A549 (cell line): ENCODE results near the gene AKAP5. TPM values are rescaled to one million over a fixed set of nuclear protein-coding genes. Genes with fewer than 3 reads are reported as not detected.

Source experiments
- ATAC-seq, 2 experiments: fragments of 200-7000 bp in 1 of 2; fragments of >200 bp in 1 of 2; cut with Nextera tagmentation in 1 of 2; cut with Tn5 transposase in 1 of 2; 3 replicates each; pipeline versions ENCODE4 v1.8.0 to v1.9.1; 2018 to 2020; ENCODE audit warnings: mild to moderate bottlenecking in 1 of 2, moderate library complexity in 1 of 2
- CTCF ChIA-PET: fragments of 300-600 bp; sonication (Branson Sonifier 250); formaldehyde crosslinking; extraction: SDS; loops from one replicate; lab custom pipeline; 2021; ENCODE audit warnings: antibody characterized with exemption, inconsistent platforms; lab: Yijun Ruan, JAX
- POLR2A ChIA-PET: fragments of 350-600 bp; formaldehyde crosslinking; extraction: SDS; loops from one replicate; lab custom pipeline; 2021; ENCODE audit warnings: antibody characterized with exemption, inconsistent platforms; lab: Yijun Ruan, JAX
- DNase-seq, 2 experiments: peaks; one replicate each; pipeline versions ENCODE4 v3.0.0 to v3.0.0-alpha.2; 2011 to 2016; ENCODE audit warnings: low read depth in 1 of 2, low spot score in 1 of 2
- FAIRE-seq: peaks from 2 replicates; lab custom pipeline; 2011; peaks lifted over from hg19 to GRCh38; lab: Jason Lieb, UNC
- H3K27ac ChIP-seq, 2 experiments: fragments of >200 bp; sonication (Bioruptor Twin); formaldehyde crosslinking; 3 replicates each; pipeline ENCODE4 v1.5.1; 2016 to 2017
- H3K4me1 ChIP-seq: fragments of >200 bp; sonication (Bioruptor Twin); formaldehyde crosslinking; 3 replicates; pipeline ENCODE4 v1.6.1; 2016
- H3K4me2 ChIP-seq: fragments of >200 bp; sonication (Bioruptor Twin); formaldehyde crosslinking; 3 replicates; pipeline ENCODE4 v1.6.1; 2016
- H3K4me3 ChIP-seq: fragments of >200 bp; sonication (Bioruptor Twin); formaldehyde crosslinking; 3 replicates; pipeline ENCODE4 v1.5.1; 2016
- H3K9me3 ChIP-seq: fragments of >200 bp; sonication (Bioruptor Twin); formaldehyde crosslinking; 3 replicates; pipeline ENCODE4 v1.6.1; 2016
- BHLHE40 ChIP-seq: IDR thresholded peaks from 2 replicates; pipeline ENCODE4 v1.6.1; 2012; ENCODE audit warnings: low read depth, low read length, inconsistent platforms
- CBX2 ChIP-seq: fragments of 200-600 bp; sonication (generic); IDR thresholded peaks from 2 replicates; pipeline ENCODE4 v1.6.1; 2016; ENCODE audit warnings: low read depth, mild to moderate bottlenecking, borderline replicate concordance
- CBX8 ChIP-seq: fragments of 200-600 bp; sonication (generic); IDR thresholded peaks from 2 replicates; pipeline ENCODE4 v1.6.1; 2016
- CEBPB ChIP-seq, 2 experiments: fragments of >200 bp in 1 of 2; sonication (Bioruptor Twin) in 1 of 2; formaldehyde crosslinking in 1 of 2; IDR thresholded peaks; 2 replicates each; pipeline ENCODE4 v1.6.1; 2012 to 2016
- CHD4 ChIP-seq: fragments of 200-600 bp; sonication (generic); IDR thresholded peaks from 2 replicates; pipeline ENCODE4 v1.6.1; 2016; ENCODE audit warnings: antibody characterized with exemption, mild to moderate bottlenecking, borderline replicate concordance
- E2F6 ChIP-seq: IDR thresholded peaks from 2 replicates; pipeline ENCODE4 v1.6.1; 2012; ENCODE audit warnings: low read depth, borderline replicate concordance
- EHF ChIP-seq: fragments of 250-450 bp; sonication (Bioruptor Pico); IDR thresholded peaks from 2 replicates; pipeline ENCODE4 v1.5.0; 2020; ENCODE audit warnings: mild to moderate bottlenecking
- EHMT2 ChIP-seq: fragments of 200-600 bp; sonication (generic); IDR thresholded peaks from 2 replicates; pipeline ENCODE4 v1.6.1; 2016; ENCODE audit warnings: antibody characterized with exemption, low read depth, mild to moderate bottlenecking, moderate library complexity
- EP300 ChIP-seq, 2 experiments: fragments of >200 bp; sonication (Bioruptor Twin); formaldehyde crosslinking; IDR thresholded peaks; 2 replicates in 1 of 2; 3 replicates in 1 of 2; pipeline ENCODE4 v1.6.1; 2016 to 2017
- FOXS1 ChIP-seq: fragments of 250-450 bp; sonication (Bioruptor Pico); IDR thresholded peaks from 2 replicates; pipeline ENCODE4 v1.5.0; 2020; ENCODE audit warnings: mild to moderate bottlenecking, moderate library complexity
- GATA3 ChIP-seq: IDR thresholded peaks from 2 replicates; pipeline ENCODE4 v1.6.1; 2012; ENCODE audit warnings: borderline replicate concordance
- HOXA7 ChIP-seq: fragments of 250-450 bp; sonication (Bioruptor Pico); IDR thresholded peaks from 2 replicates; pipeline ENCODE4 v1.5.0; 2020; ENCODE audit warnings: mild to moderate bottlenecking, moderate library complexity
- KDM1A ChIP-seq: fragments of 200-600 bp; sonication (generic); IDR thresholded peaks from 2 replicates; pipeline ENCODE4 v1.6.1; 2016; ENCODE audit warnings: low read depth, mild to moderate bottlenecking
- MAZ ChIP-seq: fragments of 150-350 bp; IDR thresholded peaks from 2 replicates; pipeline ENCODE4 v1.6.1; 2014; ENCODE audit warnings: antibody characterized with exemption, low read depth, low read length, borderline replicate concordance
- NPAS2 ChIP-seq: fragments of 250-450 bp; sonication (Bioruptor Pico); IDR thresholded peaks from 2 replicates; pipeline ENCODE4 v1.8.0; 2022; ENCODE audit warnings: mild to moderate bottlenecking, moderate library complexity, borderline replicate concordance
- NR3C1 ChIP-seq: fragments of >200 bp; sonication (Bioruptor Twin); formaldehyde crosslinking; IDR thresholded peaks from 3 replicates; pipeline ENCODE4 v1.6.1; 2017
- PHF8 ChIP-seq: fragments of 200-600 bp; sonication (generic); IDR thresholded peaks from 2 replicates; pipeline ENCODE4 v1.6.1; 2016; ENCODE audit warnings: low read depth, mild to moderate bottlenecking, antibody characterized with exemption, moderate library complexity, borderline replicate concordance
- POLR2AphosphoS2 ChIP-seq: conservative IDR thresholded peaks from 2 replicates; pipeline ENCODE4 v1.6.1; 2012; ENCODE audit warnings: low read length, improper control_type of control experiment, inconsistent platforms
- RCOR1 ChIP-seq: fragments of 150-350 bp; IDR thresholded peaks from 2 replicates; pipeline ENCODE4 v1.6.1; 2014; ENCODE audit warnings: antibody characterized with exemption, low read length, low read depth
- RFX5 ChIP-seq: fragments of 450-650 bp; IDR thresholded peaks from 2 replicates; pipeline ENCODE4 v1.7.1; 2014; ENCODE audit warnings: antibody characterized with exemption, mild to moderate bottlenecking, moderate library complexity
- RNF2 ChIP-seq: fragments of 200-600 bp; sonication (generic); IDR thresholded peaks from 2 replicates; pipeline ENCODE4 v1.6.1; 2016; ENCODE audit warnings: low read depth, mild to moderate bottlenecking, antibody characterized with exemption, moderate library complexity, borderline replicate concordance
- TFCP2L1 ChIP-seq: fragments of 250-450 bp; sonication (Bioruptor Pico); IDR thresholded peaks from 2 replicates; pipeline ENCODE4 v1.5.0; 2021; ENCODE audit warnings: mild to moderate bottlenecking
- TP53 ChIP-seq: fragments of 250-450 bp; sonication (Bioruptor Pico); IDR thresholded peaks from 2 replicates; pipeline ENCODE4 v1.5.0; 2021; ENCODE audit warnings: mild to moderate bottlenecking, moderate library complexity
- USF2 ChIP-seq: fragments of 450-650 bp; IDR thresholded peaks from 2 replicates; pipeline ENCODE4 v1.6.1; 2014; ENCODE audit warnings: antibody characterized with exemption
- ZNF302 ChIP-seq: fragments of 250-450 bp; sonication (Bioruptor Pico); IDR thresholded peaks from 2 replicates; pipeline ENCODE4 v1.9.0; 2021; ENCODE audit warnings: inconsistent platforms, mild to moderate bottlenecking, moderate library complexity
- WGBS: methylation state at CpG from one replicate; pipeline ENCODE4 v1.1.6; 2017; ENCODE audit errors: missing lambda C conversion rate; 5-methylcytosine and 5-hydroxymethylcytosine counted together
- polyA plus RNA-seq, 4 experiments: library from polyadenylated mRNA; depleted of rRNA in 3 of 4; stranded (reverse); fragments of >200 nt; fragmentation: RNase III in 1 of 4; extraction: RNeasy Plus Mini Kit Qiagen cat#74134 plus additional on column Dnase treatment in 1 of 4; gene quantifications; 2 replicates in 3 of 4; 3 replicates in 1 of 4; pipeline ENCODE4 v1.2.3, GENCODE V29; 2011 to 2017
- TF ChIP-seq, protein P1 (sequence below): fragments of >200 bp; sonication (Bioruptor Twin); formaldehyde crosslinking; IDR thresholded peaks from 3 replicates; pipeline ENCODE4 v1.6.1; 2016

AKAP5 gene
- polyA plus RNA-seq, 2 of the 4 experiments (the other 2 are of a cell fraction), result 0.84 to 1.9 TPM

GRCh38 chr14:64465831-64466554 is 694 bp downstream of the AKAP5 start:
- Histone ChIP-seq H3K4me1 (peaks cover 22% of the 10 kb centered on the region; the same call in 2 of the 3 replicates), H3K4me2 (peak overlapping the region; percentile 82), H3K9me3 (no peaks in the 10 kb centered on the region), H3K4me3 (peak overlapping the region; percentile 86), H3K27ac (peak overlapping the region; percentile 69 to 89)
- ATAC-seq (peak; percentile 72 to 84), FAIRE-seq (no peak), DNase-seq (peak; percentile 31 to 58)
- 31% methylated on average over 15 of the region's 15 CpGs for WGBS
- ChIA-PET CTCF (interaction anchor here (0.6 to 5.2 kb wide), 7 partner anchors 13 to 888 kb away, joined by 3 to 41 read pairs (median 4); no protein-coding TSS in a partner anchor), POLR2A (interaction anchor here (0.8 to 1.4 kb wide), 2 partner anchors 39 to 78 kb away, joined by 3 read pairs; no protein-coding TSS in a partner anchor)
- TF ChIP-seq, protein P1, sequence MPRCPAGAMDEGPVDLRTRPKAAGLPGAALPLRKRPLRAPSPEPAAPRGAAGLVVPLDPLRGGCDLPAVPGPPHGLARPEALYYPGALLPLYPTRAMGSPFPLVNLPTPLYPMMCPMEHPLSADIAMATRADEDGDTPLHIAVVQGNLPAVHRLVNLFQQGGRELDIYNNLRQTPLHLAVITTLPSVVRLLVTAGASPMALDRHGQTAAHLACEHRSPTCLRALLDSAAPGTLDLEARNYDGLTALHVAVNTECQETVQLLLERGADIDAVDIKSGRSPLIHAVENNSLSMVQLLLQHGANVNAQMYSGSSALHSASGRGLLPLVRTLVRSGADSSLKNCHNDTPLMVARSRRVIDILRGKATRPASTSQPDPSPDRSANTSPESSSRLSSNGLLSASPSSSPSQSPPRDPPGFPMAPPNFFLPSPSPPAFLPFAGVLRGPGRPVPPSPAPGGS, result no peak
- TF ChIP-seq CEBPB (IDR thresholded peaks at IDR 0.05) (peak; percentile 43 to 78; a peak in 2 of 4 replicates), FOXS1 (CRISPR knock-in tag) (no peak), TP53 (CRISPR knock-in tag) (no peak)

GRCh38 chr14:64467101-64467500 is 1.8 kb downstream of the AKAP5 start:
- Histone ChIP-seq H3K4me2 (no peak overlapping the region; the same call in 2 of the 3 replicates), H3K4me1 (peaks cover 25% of the 10 kb centered on the region; the same call in 2 of the 3 replicates)
- FAIRE-seq, result no peak
- TF ChIP-seq NPAS2 (no peak), PHF8 (no peak), ZNF302 (CRISPR knock-in tag) (no peak), KDM1A (no peak), TP53 (CRISPR knock-in tag) (no peak)
- TF ChIP-seq, all 56 proteins: peak for 0
- Histone ChIP-seq H3K9me3 (no peaks in the 10 kb centered on the region), H3K27ac (no peak overlapping the region), H3K4me3 (no peak overlapping the region)
- ChIA-PET POLR2A (no interaction called here), CTCF (interaction anchor here (1.8 to 5.2 kb wide), 2 partner anchors 12 to 37 kb away, joined by 6 to 41 read pairs; no protein-coding TSS in a partner anchor)
- ATAC-seq, result no peak
- WGBS, result 90% methylated on average over 3 of the region's 3 CpGs
- DNase-seq, result no peak

DNA sequence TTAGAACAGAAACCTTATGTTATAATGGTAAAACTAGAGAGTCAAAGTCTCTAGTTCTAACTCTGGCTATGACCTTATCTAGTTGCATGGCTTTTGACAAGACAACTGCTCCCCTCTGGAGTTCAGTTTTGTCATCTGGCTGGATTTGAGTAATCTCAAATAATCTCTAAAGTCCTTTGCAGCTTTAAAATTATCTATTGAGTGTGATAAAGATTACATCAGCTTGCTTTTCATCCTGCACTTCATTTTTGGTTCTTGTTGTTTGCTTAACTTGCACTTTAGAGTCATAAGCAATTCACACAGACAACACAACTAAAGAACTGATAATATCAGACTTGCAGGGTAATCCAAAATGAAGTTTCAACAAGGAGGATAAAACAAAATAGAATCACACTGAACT is 2.3 kb downstream of the AKAP5 start:
- Histone ChIP-seq H3K27ac (no peak overlapping the region), H3K4me1 (peaks cover 25% of the 10 kb centered on the region; the same call in 2 of the 3 replicates), H3K4me2 (no peak overlapping the region), H3K4me3 (no peak overlapping the region), H3K9me3 (no peaks in the 10 kb centered on the region)
- ATAC-seq (no peak), FAIRE-seq (no peak), DNase-seq (no peak)
- no peak for TF ChIP-seq KDM1A
- TF ChIP-seq CBX2, result no peak
- TF ChIP-seq EHF, result no peak
- TF ChIP-seq TFCP2L1 (CRISPR knock-in tag), result no peak
- TF ChIP-seq CHD4, result no peak
- no peak for TF ChIP-seq GATA3
- no peak for TF ChIP-seq RCOR1
- no peak for TF ChIP-seq RNF2
- CTCF ChIA-PET, result interaction anchor here (1.8 to 5.2 kb wide), 2 partner anchors 11 to 37 kb away, joined by 6 to 41 read pairs; no protein-coding TSS in a partner anchor
- POLR2A ChIA-PET, result no interaction called here

GRCh38 chr14:64468451-64468850 is 3.2 kb downstream of the AKAP5 start:
- CTCF ChIA-PET, result interaction anchor here (1.5 to 5.2 kb wide), 2 partner anchors 10 to 129 kb away, joined by 3 to 41 read pairs; no protein-coding TSS in a partner anchor
- no peak for FAIRE-seq
- no peak for DNase-seq
- peaks cover 25% of the 10 kb centered on the region; the same call in 2 of the 3 replicates for H3K4me1 ChIP-seq
- H3K4me2 ChIP-seq, result no peak overlapping the region
- POLR2A ChIA-PET, result no interaction called here
- WGBS, result 69% methylated on average over 3 of the region's 3 CpGs
- no peak overlapping the region for H3K4me3 ChIP-seq
- no peak for ATAC-seq
- H3K9me3 ChIP-seq, result no peaks in the 10 kb centered on the region
- no peak overlapping the region for H3K27ac ChIP-seq
- TF ChIP-seq TP53 (CRISPR knock-in tag), result no peak
- TF ChIP-seq NR3C1, result no peak
- no peak for TF ChIP-seq POLR2AphosphoS2
- TF ChIP-seq RFX5, result no peak
- no peak for TF ChIP-seq USF2
- no peak for TF ChIP-seq HOXA7 (CRISPR knock-in tag)
- TF ChIP-seq EP300 (IDR thresholded peaks at IDR 0.05), result no peak
- TF ChIP-seq CBX2, result no peak
- TF ChIP-seq BHLHE40, result no peak
- no peak for TF ChIP-seq EHMT2
- no peak for TF ChIP-seq CBX8
- no peak for TF ChIP-seq RCOR1
- no peak for TF ChIP-seq TFCP2L1 (CRISPR knock-in tag)
- TF ChIP-seq CEBPB (IDR thresholded peaks at IDR 0.05), result no peak
- TF ChIP-seq E2F6, result no peak
- TF ChIP-seq KDM1A, result no peak
- TF ChIP-seq MAZ, result no peak
